Ishikawa (cell line): ENCODE results near the gene SDHD.

ENCODE experiments used
- CEBPB ChIP-seq: IDR thresholded peaks from 2 replicates; pipeline ENCODE4 v1.6.1; 2012
- CREB1 ChIP-seq: IDR thresholded peaks from 2 replicates; pipeline ENCODE4 v1.6.1; 2012; ENCODE audit warnings: low read depth
- EGR1 ChIP-seq: IDR thresholded peaks from 2 replicates; pipeline ENCODE4 v1.6.1; 2012
- EP300 ChIP-seq: IDR thresholded peaks from 2 replicates; pipeline ENCODE4 v1.6.1; 2012; ENCODE audit warnings: borderline replicate concordance
- FOXM1 ChIP-seq: IDR thresholded peaks from 2 replicates; pipeline ENCODE4 v1.6.1; 2012; ENCODE audit warnings: low read depth, borderline replicate concordance
- MAX ChIP-seq: IDR thresholded peaks from 2 replicates; pipeline ENCODE4 v1.6.1; 2012
- NFIC ChIP-seq: IDR thresholded peaks from 2 replicates; pipeline ENCODE4 v1.6.1; 2012
- RAD21 ChIP-seq: IDR thresholded peaks from 2 replicates; pipeline ENCODE4 v1.6.1; 2012; ENCODE audit warnings: low read depth
- REST ChIP-seq: IDR thresholded peaks from 2 replicates; pipeline ENCODE4 v1.6.1; 2012; ENCODE audit warnings: low read depth, mild to moderate bottlenecking
- TAF1 ChIP-seq: IDR thresholded peaks from 2 replicates; pipeline ENCODE4 v1.6.1; 2012; ENCODE audit warnings: low read depth, mild to moderate bottlenecking
- TCF12 ChIP-seq: IDR thresholded peaks from 2 replicates; pipeline ENCODE4 v1.6.1; 2012; ENCODE audit warnings: low read depth
- TEAD4 ChIP-seq: IDR thresholded peaks from 2 replicates; pipeline ENCODE4 v1.6.1; 2012
- USF1 ChIP-seq: IDR thresholded peaks from 2 replicates; pipeline ENCODE4 v1.6.1; 2012
- YY1 ChIP-seq: IDR thresholded peaks from 2 replicates; pipeline ENCODE4 v1.6.1; 2012; ENCODE audit warnings: low read depth
- ZBTB7A ChIP-seq: IDR thresholded peaks from 2 replicates; pipeline ENCODE4 v1.6.1; 2012; ENCODE audit warnings: low read depth

The SDHD gene

GRCh38 chr11:112044961-112045360 lies 41.7 kb upstream of the SDHD start:
- no peak for TF ChIP-seq EP300
- no peak for TF ChIP-seq REST
- TF ChIP-seq EGR1: no peak
- no peak for TF ChIP-seq RAD21
- TF ChIP-seq TAF1: no peak
- TF ChIP-seq MAX: no peak
- TF ChIP-seq USF1: no peak
- no peak for TF ChIP-seq CEBPB
- no peak for TF ChIP-seq NFIC
- TF ChIP-seq TEAD4: no peak
- no peak for TF ChIP-seq FOXM1
- TF ChIP-seq ZBTB7A: no peak
- TF ChIP-seq TCF12: no peak
- TF ChIP-seq YY1: no peak
- TF ChIP-seq CREB1: no peak

GRCh38 chr11:112049777-112050176 lies 36.9 kb upstream of the SDHD start:
- no peak for TF ChIP-seq REST
- no peak for TF ChIP-seq MAX
- no peak for TF ChIP-seq CREB1
- no peak for TF ChIP-seq USF1
- TF ChIP-seq CEBPB: no peak
- no peak for TF ChIP-seq TEAD4
- TF ChIP-seq RAD21: no peak
- no peak for TF ChIP-seq TAF1
- TF ChIP-seq EGR1: no peak
- TF ChIP-seq TCF12: no peak
- no peak for TF ChIP-seq YY1
- TF ChIP-seq FOXM1: no peak
- no peak for TF ChIP-seq EP300
- TF ChIP-seq ZBTB7A: no peak

- TF ChIP-seq CEBPB: no peak
- no peak for TF ChIP-seq TAF1
- TF ChIP-seq TCF12: no peak
- TF ChIP-seq USF1: no peak
- TF ChIP-seq TEAD4: no peak
- no peak for TF ChIP-seq RAD21
- TF ChIP-seq EGR1: no peak
- TF ChIP-seq ZBTB7A: no peak
- TF ChIP-seq CREB1: no peak
- no peak for TF ChIP-seq EP300
- TF ChIP-seq MAX: no peak
- TF ChIP-seq YY1: no peak
- no peak for TF ChIP-seq FOXM1
- no peak for TF ChIP-seq NFIC
- no peak for TF ChIP-seq REST
Measured at GRCh38 chr11:112050721-112051120, 36.0 kb upstream of the SDHD start.

- TF ChIP-seq FOXM1 (no peak), USF1 (no peak), EGR1 (no peak), REST (no peak), CREB1 (no peak), MAX (no peak)
Measured at GRCh38 chr11:112051768-112052167, 34.9 kb upstream of the SDHD start.
